ENCODE data around the gene FGF2.
A peak's percentile ranks its signal among the peaks of the same experiment; 100 is the strongest.
"Not testable (repeated sequence)": the region's sequence is repeated elsewhere in the genome, so short reads cannot be mapped to it uniquely, and the experiment has no call there.

FGF2 gene

GRCh38 chr4:122826553-122827257 is at the start of gene FGF2:
FGF2 (plus strand) TSS chr4:122826831; CDS start chr4:122827175, 344 bp downstream.
- DNase-seq: peak; percentile 2

GRCh38 chr4:122776916-122777315 is 49.7 kb upstream of the FGF2 start:
- DNase-seq: peak; percentile 33

- DNase-seq: no peak
These were observed 48.6 kb upstream of the FGF2 start for GRCh38 chr4:122777846-122778673.

- no peak for DNase-seq
These were observed 45.1 kb upstream of the FGF2 start for GRCh38 chr4:122781486-122781885.

- DNase-seq: no peak
These were observed 43.1 kb upstream of the FGF2 start for GRCh38 chr4:122783301-122784215.

- no peak for DNase-seq
These were observed 42.4 kb upstream of the FGF2 start for GRCh38 chr4:122784261-122784660.

GRCh38 chr4:122785099-122785498 is 41.5 kb upstream of the FGF2 start:
- DNase-seq: no peak

- not testable (repeated sequence) for DNase-seq
These were observed 40.3 kb upstream of the FGF2 start for GRCh38 chr4:122786296-122786695.

GRCh38 chr4:122786920-122787319 is 39.7 kb upstream of the FGF2 start:
- not testable (repeated sequence) for DNase-seq

GRCh38 chr4:122787940-122788339 is 38.7 kb upstream of the FGF2 start:
- no peak for DNase-seq

GRCh38 chr4:122788935-122789334 is 37.7 kb upstream of the FGF2 start:
- no peak for DNase-seq

GRCh38 chr4:122793811-122794210 is 32.8 kb upstream of the FGF2 start:
- no peak for DNase-seq

GRCh38 chr4:122796801-122797404 is 29.7 kb upstream of the FGF2 start:
- no peak for DNase-seq

GRCh38 chr4:122797405-122798094 is 29.1 kb upstream of the FGF2 start:
- DNase-seq: no peak

GRCh38 chr4:122798101-122798500 is 28.5 kb upstream of the FGF2 start:
- DNase-seq: peak; percentile 18

- DNase-seq: no peak
These were observed 27.7 kb upstream of the FGF2 start for GRCh38 chr4:122798917-122799316.

GRCh38 chr4:122803788-122804208 is 22.8 kb upstream of the FGF2 start:
- DNase-seq: no peak

- no peak for DNase-seq
These were observed 19.5 kb upstream of the FGF2 start for GRCh38 chr4:122806981-122807679.

- DNase-seq: no peak
These were observed 16.0 kb upstream of the FGF2 start for GRCh38 chr4:122810669-122811068.

- not testable (repeated sequence) for DNase-seq
These were observed 14.8 kb upstream of the FGF2 start for GRCh38 chr4:122811781-122812180.

GRCh38 chr4:122812823-122813222 is 13.8 kb upstream of the FGF2 start:
- not testable (repeated sequence) for DNase-seq

Data from NCI-H510A treated with DMSO at 0.1 percent for 48 hours (cell line).